Endothelial cell (in vitro differentiated cells): ENCODE measurements around the gene CARNS1. TPM values are rescaled to one million over a fixed set of nuclear protein-coding genes. Genes with fewer than 3 reads are reported as not detected.
A peak's percentile ranks its signal among the peaks of the same experiment; 100 is the strongest.
"Not testable (repeated sequence)": the region's sequence is repeated elsewhere in the genome, so short reads cannot be mapped to it uniquely, and the experiment has no call there.

Experiments
- DNase-seq: peaks from one replicate; pipeline ENCODE4 v3.0.0; 2021; ENCODE audit warnings: low spot score
- H3K27ac Mint-ChIP-seq: one replicate; pipeline ENCODE4 v1.8.0; 2021; ENCODE audit warnings: mixed read lengths, inconsistent platforms; ENCODE audit not compliant: unreplicated experiment
- H3K27me3 Mint-ChIP-seq: one replicate; pipeline ENCODE4 v1.8.0; 2021; ENCODE audit warnings: mild to moderate bottlenecking, moderate library complexity, mixed read lengths, inconsistent platforms; ENCODE audit not compliant: unreplicated experiment
- H3K36me3 Mint-ChIP-seq: one replicate; pipeline ENCODE4 v1.8.0; 2021; ENCODE audit warnings: mild to moderate bottlenecking, low read depth, mixed read lengths, inconsistent platforms; ENCODE audit not compliant: unreplicated experiment
- H3K4me1 Mint-ChIP-seq: one replicate; pipeline ENCODE4 v1.8.0; 2021; ENCODE audit warnings: mild to moderate bottlenecking, mixed read lengths, inconsistent platforms; ENCODE audit not compliant: unreplicated experiment
- H3K4me3 Mint-ChIP-seq: one replicate; pipeline ENCODE4 v1.8.0; 2021; ENCODE audit warnings: mild to moderate bottlenecking, mixed read lengths, inconsistent platforms; ENCODE audit not compliant: unreplicated experiment
- H3K9me3 Mint-ChIP-seq: one replicate; pipeline ENCODE4 v1.8.0; 2021; ENCODE audit warnings: mixed read lengths, inconsistent platforms; ENCODE audit not compliant: unreplicated experiment
- total RNA-seq: library from RNA; stranded (reverse); fragmentation: NEBNext Ultra II Directional; extraction: Animal tissue kit (Norgen Biotek cat#: 25700); gene quantifications from one replicate; pipeline ENCODE4 v1.2.1, GENCODE V29; 2021; ENCODE audit not compliant: unreplicated experiment
- TF ChIP-seq, protein P1 (sequence below): fragments of 200-600 bp; sonication (generic); IDR thresholded peaks from one replicate; pipeline ENCODE4 v1.5.0; 2021; ENCODE audit warnings: antibody characterized with exemption; ENCODE audit not compliant: unreplicated experiment

CARNS1 gene
- total RNA-seq, 1 donor from 2014 or later, result not detected

DNA sequence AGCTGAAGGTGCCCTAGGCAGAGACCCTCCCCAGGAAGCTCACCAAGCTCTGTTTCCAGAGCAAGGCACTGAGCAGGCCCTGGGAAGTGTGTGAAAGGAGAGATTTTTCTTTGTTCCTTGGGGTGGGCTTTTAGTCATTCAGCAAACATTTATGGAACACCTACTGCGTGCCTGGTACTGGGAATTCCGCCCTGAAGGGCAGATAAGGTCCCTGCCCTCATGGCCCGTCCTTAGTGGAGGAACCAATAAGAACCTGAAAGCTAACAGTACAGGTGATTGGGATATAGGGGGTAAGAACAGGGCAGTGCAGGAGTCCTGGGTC is 49.7 kb downstream of the CARNS1 start:
- Mint-ChIP-seq H3K4me3 (peak overlapping the region; percentile 67), H3K27me3 (peaks cover 5% of the 10 kb centered on the region), H3K27ac (peak overlapping the region; percentile 81), H3K9me3 (no peaks in the 10 kb centered on the region), H3K36me3 (no peaks in the 10 kb centered on the region), H3K4me1 (peaks cover 10% of the 10 kb centered on the region)
- no peak for DNase-seq
- TF ChIP-seq, protein P1, sequence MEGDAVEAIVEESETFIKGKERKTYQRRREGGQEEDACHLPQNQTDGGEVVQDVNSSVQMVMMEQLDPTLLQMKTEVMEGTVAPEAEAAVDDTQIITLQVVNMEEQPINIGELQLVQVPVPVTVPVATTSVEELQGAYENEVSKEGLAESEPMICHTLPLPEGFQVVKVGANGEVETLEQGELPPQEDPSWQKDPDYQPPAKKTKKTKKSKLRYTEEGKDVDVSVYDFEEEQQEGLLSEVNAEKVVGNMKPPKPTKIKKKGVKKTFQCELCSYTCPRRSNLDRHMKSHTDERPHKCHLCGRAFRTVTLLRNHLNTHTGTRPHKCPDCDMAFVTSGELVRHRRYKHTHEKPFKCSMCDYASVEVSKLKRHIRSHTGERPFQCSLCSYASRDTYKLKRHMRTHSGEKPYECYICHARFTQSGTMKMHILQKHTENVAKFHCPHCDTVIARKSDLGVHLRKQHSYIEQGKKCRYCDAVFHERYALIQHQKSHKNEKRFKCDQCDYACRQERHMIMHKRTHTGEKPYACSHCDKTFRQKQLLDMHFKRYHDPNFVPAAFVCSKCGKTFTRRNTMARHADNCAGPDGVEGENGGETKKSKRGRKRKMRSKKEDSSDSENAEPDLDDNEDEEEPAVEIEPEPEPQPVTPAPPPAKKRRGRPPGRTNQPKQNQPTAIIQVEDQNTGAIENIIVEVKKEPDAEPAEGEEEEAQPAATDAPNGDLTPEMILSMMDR, result no peak

DNA sequence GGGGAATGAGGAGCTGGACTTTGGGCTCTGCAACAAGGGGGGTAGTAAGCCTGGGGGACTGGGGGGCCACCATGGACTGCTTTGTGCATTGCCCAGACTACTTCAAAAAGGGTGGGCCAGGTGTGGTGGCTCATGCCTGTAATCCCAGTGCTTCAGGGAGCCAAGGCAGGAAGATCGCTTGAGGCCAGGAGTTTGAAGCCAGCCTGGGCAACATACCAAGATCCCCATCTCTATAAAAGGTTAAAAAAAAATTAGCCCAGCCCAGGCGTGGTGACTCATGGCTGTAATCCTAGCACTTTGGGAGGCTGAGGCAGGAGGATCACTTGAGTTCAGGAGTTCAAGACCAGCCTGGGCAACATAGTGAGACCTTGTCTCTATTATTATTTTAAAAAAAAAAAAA is 50.1 kb downstream of the CARNS1 start:
- Mint-ChIP-seq H3K4me3 (peak overlapping the region; percentile 67), H3K4me1 (peaks cover 10% of the 10 kb centered on the region), H3K27ac (peak overlapping the region; percentile 81)
- H3K9me3 Mint-ChIP-seq, H3K27me3 Mint-ChIP-seq, H3K36me3 Mint-ChIP-seq, DNase-seq: not testable (repeated sequence)

DNA sequence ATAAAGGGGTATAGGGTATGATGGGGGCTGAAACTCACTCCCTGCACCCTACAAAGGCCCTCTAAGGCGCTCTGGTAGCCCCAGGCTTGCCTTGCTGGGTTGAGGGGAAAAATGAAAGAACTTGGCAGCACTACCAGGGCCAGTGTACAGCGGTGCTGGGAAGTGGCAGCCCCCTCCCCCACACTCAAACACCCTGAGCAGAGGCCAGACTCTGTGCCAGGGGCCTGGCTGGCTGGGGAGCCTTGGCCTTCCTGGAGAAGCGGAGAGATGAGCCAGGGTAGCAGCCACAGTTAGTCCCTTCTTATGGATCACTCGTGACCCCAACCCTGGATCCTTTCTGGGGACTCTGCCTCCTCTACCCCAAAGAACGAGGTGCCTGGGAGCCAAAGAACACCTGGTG is 50.9 kb downstream of the CARNS1 start:
- no peaks in the 10 kb centered on the region for H3K36me3 Mint-ChIP-seq
- peaks cover 10% of the 10 kb centered on the region for H3K4me1 Mint-ChIP-seq
- no peak overlapping the region for H3K27ac Mint-ChIP-seq
- H3K4me3 Mint-ChIP-seq, result no peak overlapping the region
- TF ChIP-seq, protein P1, result no peak
- H3K9me3 Mint-ChIP-seq, result no peaks in the 10 kb centered on the region
- no peak for DNase-seq
- peaks cover 4% of the 10 kb centered on the region for H3K27me3 Mint-ChIP-seq

DNA sequence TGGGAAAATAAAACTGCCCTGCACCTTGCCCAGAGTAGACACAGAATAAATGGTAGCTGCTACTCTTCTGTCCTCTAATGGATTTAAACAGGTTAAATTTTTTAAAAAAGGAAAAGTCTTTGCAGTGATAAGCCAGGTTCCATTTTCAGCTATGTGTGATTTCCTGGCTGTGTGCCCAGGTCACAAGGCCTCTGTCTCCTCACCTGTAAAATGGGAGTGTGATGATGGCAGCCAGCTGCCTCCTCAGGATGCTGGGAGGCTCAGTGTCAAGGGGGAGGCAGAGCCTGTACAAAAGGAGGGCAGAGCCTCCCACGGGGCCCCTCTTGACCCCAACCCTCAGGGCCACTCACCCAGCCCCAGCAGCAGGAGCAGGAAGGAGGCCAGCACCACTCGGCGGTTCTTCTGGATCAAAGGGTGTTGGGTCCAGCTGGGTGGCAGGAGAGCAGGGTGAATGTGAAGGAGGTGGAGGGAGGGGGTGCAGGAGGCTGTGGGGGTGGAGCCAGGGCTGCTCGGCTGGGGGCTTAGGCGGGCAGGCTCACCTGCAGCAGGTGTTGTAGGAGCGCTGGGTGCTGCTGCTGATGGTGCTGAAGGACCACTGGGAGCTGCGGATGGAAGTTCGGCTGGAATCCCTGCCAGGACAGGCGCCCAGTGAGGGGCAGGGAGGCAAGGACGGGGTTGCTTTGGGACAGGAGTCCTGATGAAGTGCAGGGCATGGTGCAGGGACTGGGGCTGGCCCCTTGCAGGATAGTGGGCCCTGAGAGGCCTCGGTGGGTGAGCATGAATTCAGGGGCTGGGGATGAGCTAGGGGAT is 51.7 kb downstream of the CARNS1 start:
- no peaks in the 10 kb centered on the region for H3K9me3 Mint-ChIP-seq
- DNase-seq, result no peak
- peak overlapping the region; percentile 62 for H3K4me3 Mint-ChIP-seq
- TF ChIP-seq, protein P1, result no peak
- H3K27ac Mint-ChIP-seq, result no peak overlapping the region
- H3K36me3 Mint-ChIP-seq, result no peaks in the 10 kb centered on the region
- H3K27me3 Mint-ChIP-seq, result peaks cover 4% of the 10 kb centered on the region
- peaks cover 10% of the 10 kb centered on the region for H3K4me1 Mint-ChIP-seq

DNA sequence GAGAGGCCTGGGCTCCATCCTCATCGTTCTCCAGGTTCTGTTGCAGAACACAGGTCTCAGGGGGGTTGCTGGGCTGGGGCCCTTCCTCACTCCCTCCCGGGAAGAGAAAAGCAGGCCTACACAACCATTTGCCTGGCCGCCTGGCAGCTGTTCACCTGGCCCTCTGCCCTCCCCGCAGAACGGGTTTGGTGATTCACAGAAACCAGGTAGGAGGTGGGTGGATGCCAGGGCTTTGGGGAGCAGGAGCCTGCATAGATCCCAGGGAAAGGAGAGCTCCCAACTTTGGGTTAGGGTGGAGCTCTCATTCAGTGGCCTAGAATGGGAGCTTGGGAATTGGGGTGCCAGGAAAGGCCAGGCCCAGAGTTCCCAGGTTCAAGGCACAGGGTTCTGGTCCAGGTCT is 52.6 kb downstream of the CARNS1 start:
- no peaks in the 10 kb centered on the region for H3K9me3 Mint-ChIP-seq
- TF ChIP-seq, protein P1, result no peak
- H3K27me3 Mint-ChIP-seq, result peaks cover 4% of the 10 kb centered on the region
- H3K4me1 Mint-ChIP-seq, result peaks cover 10% of the 10 kb centered on the region
- no peaks in the 10 kb centered on the region for H3K36me3 Mint-ChIP-seq
- DNase-seq, result no peak
- peak overlapping the region; percentile 88 for H3K4me3 Mint-ChIP-seq
- no peak overlapping the region for H3K27ac Mint-ChIP-seq
